ENCODE results near the gene SCN2B.
A peak's percentile ranks its signal among the peaks of the same experiment; 100 is the strongest.

Gene SCN2B

GRCh38 chr11:118167906-118168305 is 8.5 kb downstream of the SCN2B start:
- ATAC-seq (replicated peaks; ENCODE audit: extremely low read depth, poor library complexity, severe bottlenecking): no peak
- H3K4me3 Mint-ChIP-seq: no peak overlapping the region
- no peaks in the 10 kb centered on the region for H3K9me3 Mint-ChIP-seq
- DNase-seq (ENCODE audit: low spot score in 2 of 2): no peak
- no peaks in the 10 kb centered on the region for H3K36me3 Mint-ChIP-seq (ENCODE audit: insufficient read depth)
- H3K4me1 Mint-ChIP-seq: no peaks in the 10 kb centered on the region
- peaks cover 60% of the 10 kb centered on the region for H3K27me3 Mint-ChIP-seq
- no peak overlapping the region for H3K27ac Mint-ChIP-seq (ENCODE audit: low read depth)

GRCh38 chr11:118167253-118167652 is 9.2 kb downstream of the SCN2B start:
- Mint-ChIP-seq H3K27me3 (peaks cover 61% of the 10 kb centered on the region), H3K4me3 (no peak overlapping the region), H3K9me3 (no peaks in the 10 kb centered on the region), H3K27ac (ENCODE audit: low read depth) (no peak overlapping the region), H3K36me3 (ENCODE audit: insufficient read depth) (no peaks in the 10 kb centered on the region), H3K4me1 (no peaks in the 10 kb centered on the region)
- DNase-seq (ENCODE audit: low spot score in 2 of 2): no peak
- no peak for ATAC-seq (replicated peaks; ENCODE audit: extremely low read depth, poor library complexity, severe bottlenecking)

GRCh38 chr11:118166641-118167040 is 9.8 kb downstream of the SCN2B start:
- peaks cover 67% of the 10 kb centered on the region for H3K27me3 Mint-ChIP-seq

GRCh38 chr11:118164885-118165284 is 11.6 kb downstream of the SCN2B start:
- ATAC-seq (replicated peaks; ENCODE audit: extremely low read depth, poor library complexity, severe bottlenecking) (no peak), DNase-seq (ENCODE audit: low spot score in 2 of 2) (no peak)
- Mint-ChIP-seq H3K9me3 (no peaks in the 10 kb centered on the region), H3K4me1 (no peaks in the 10 kb centered on the region), H3K4me3 (no peak overlapping the region), H3K27ac (ENCODE audit: low read depth) (no peak overlapping the region), H3K27me3 (peaks cover 79% of the 10 kb centered on the region), H3K36me3 (ENCODE audit: insufficient read depth) (no peaks in the 10 kb centered on the region)

More at GRCh38 chr11:118166641-118167040, 9.8 kb downstream of the SCN2B start:
- H3K9me3 Mint-ChIP-seq: no peaks in the 10 kb centered on the region
- DNase-seq (ENCODE audit: low spot score in 2 of 2) (no peak), ATAC-seq (replicated peaks; ENCODE audit: extremely low read depth, poor library complexity, severe bottlenecking) (no peak)
- H3K36me3 Mint-ChIP-seq (ENCODE audit: insufficient read depth): no peaks in the 10 kb centered on the region
- no peak overlapping the region for H3K27ac Mint-ChIP-seq (ENCODE audit: low read depth)
- no peaks in the 10 kb centered on the region for H3K4me1 Mint-ChIP-seq
- H3K4me3 Mint-ChIP-seq: no peak overlapping the region

- H3K9me3 Mint-ChIP-seq: no peaks in the 10 kb centered on the region
- ATAC-seq (replicated peaks; ENCODE audit: extremely low read depth, poor library complexity, severe bottlenecking) (no peak), DNase-seq (ENCODE audit: low spot score in 2 of 2) (no peak)
- no peaks in the 10 kb centered on the region for H3K4me1 Mint-ChIP-seq
- H3K27ac Mint-ChIP-seq (ENCODE audit: low read depth): no peak overlapping the region
- H3K27me3 Mint-ChIP-seq: peaks cover 79% of the 10 kb centered on the region
- no peak overlapping the region for H3K4me3 Mint-ChIP-seq
- no peaks in the 10 kb centered on the region for H3K36me3 Mint-ChIP-seq (ENCODE audit: insufficient read depth)
Measured at GRCh38 chr11:118163494-118163893, 12.9 kb downstream of the SCN2B start.

GRCh38 chr11:118162846-118163245 is 13.6 kb downstream of the SCN2B start:
- H3K27me3 Mint-ChIP-seq: peaks cover 79% of the 10 kb centered on the region

GRCh38 chr11:118161786-118162185 is 14.7 kb downstream of the SCN2B start:
- peaks cover 9% of the 10 kb centered on the region for H3K4me1 Mint-ChIP-seq
- no peaks in the 10 kb centered on the region for H3K36me3 Mint-ChIP-seq (ENCODE audit: insufficient read depth)
- H3K27ac Mint-ChIP-seq (ENCODE audit: low read depth): no peak overlapping the region
- DNase-seq (ENCODE audit: low spot score in 2 of 2) (no peak), ATAC-seq (replicated peaks; ENCODE audit: extremely low read depth, poor library complexity, severe bottlenecking) (no peak)
- no peak overlapping the region for H3K4me3 Mint-ChIP-seq
- peaks cover 79% of the 10 kb centered on the region for H3K27me3 Mint-ChIP-seq
- no peaks in the 10 kb centered on the region for H3K9me3 Mint-ChIP-seq

More at GRCh38 chr11:118162846-118163245, 13.6 kb downstream of the SCN2B start:
- Mint-ChIP-seq H3K36me3 (ENCODE audit: insufficient read depth) (no peaks in the 10 kb centered on the region), H3K27ac (ENCODE audit: low read depth) (no peak overlapping the region), H3K9me3 (no peaks in the 10 kb centered on the region), H3K4me1 (no peaks in the 10 kb centered on the region), H3K4me3 (no peak overlapping the region)
- DNase-seq (ENCODE audit: low spot score in 2 of 2): no peak
- ATAC-seq (replicated peaks; ENCODE audit: extremely low read depth, poor library complexity, severe bottlenecking): no peak

GRCh38 chr11:118157186-118157895 is 19.1 kb downstream of the SCN2B start:
- Mint-ChIP-seq H3K4me3 (no peak overlapping the region), H3K27me3 (peaks cover 92% of the 10 kb centered on the region), H3K27ac (ENCODE audit: low read depth) (no peak overlapping the region), H3K36me3 (ENCODE audit: insufficient read depth) (peaks cover 4% of the 10 kb centered on the region), H3K9me3 (no peaks in the 10 kb centered on the region), H3K4me1 (peaks cover 24% of the 10 kb centered on the region)
- DNase-seq (ENCODE audit: low spot score in 2 of 2): no peak
- ATAC-seq (replicated peaks; ENCODE audit: extremely low read depth, poor library complexity, severe bottlenecking): no peak

GRCh38 chr11:118156531-118157185 is 19.8 kb downstream of the SCN2B start:
- Mint-ChIP-seq H3K27ac (ENCODE audit: low read depth) (no peak overlapping the region), H3K4me1 (peaks cover 24% of the 10 kb centered on the region), H3K36me3 (ENCODE audit: insufficient read depth) (peaks cover 5% of the 10 kb centered on the region), H3K4me3 (no peak overlapping the region), H3K27me3 (peaks cover 86% of the 10 kb centered on the region), H3K9me3 (no peaks in the 10 kb centered on the region)
- ATAC-seq (replicated peaks; ENCODE audit: extremely low read depth, poor library complexity, severe bottlenecking): peak; percentile 82
- no peak for DNase-seq (ENCODE audit: low spot score in 2 of 2)

GRCh38 chr11:118155776-118156530 is 20.5 kb downstream of the SCN2B start:
- H3K4me3 Mint-ChIP-seq: no peak overlapping the region
- DNase-seq (ENCODE audit: low spot score in 2 of 2): no peak
- H3K27me3 Mint-ChIP-seq: peaks cover 85% of the 10 kb centered on the region

GRCh38 chr11:118154641-118155040 is 21.8 kb downstream of the SCN2B start:
- Mint-ChIP-seq H3K4me3 (no peak overlapping the region), H3K27me3 (peaks cover 77% of the 10 kb centered on the region), H3K36me3 (ENCODE audit: insufficient read depth) (peaks cover 5% of the 10 kb centered on the region), H3K27ac (ENCODE audit: low read depth) (no peak overlapping the region), H3K4me1 (peaks cover 24% of the 10 kb centered on the region), H3K9me3 (no peaks in the 10 kb centered on the region)
- DNase-seq (ENCODE audit: low spot score in 2 of 2) (no peak), ATAC-seq (replicated peaks; ENCODE audit: extremely low read depth, poor library complexity, severe bottlenecking) (no peak)

More at GRCh38 chr11:118155776-118156530, 20.5 kb downstream of the SCN2B start:
- ATAC-seq (replicated peaks; ENCODE audit: extremely low read depth, poor library complexity, severe bottlenecking): no peak
- H3K4me1 Mint-ChIP-seq: peaks cover 24% of the 10 kb centered on the region
- no peak overlapping the region for H3K27ac Mint-ChIP-seq (ENCODE audit: low read depth)
- no peaks in the 10 kb centered on the region for H3K9me3 Mint-ChIP-seq
- peaks cover 5% of the 10 kb centered on the region for H3K36me3 Mint-ChIP-seq (ENCODE audit: insufficient read depth)

- no peak overlapping the region for H3K27ac Mint-ChIP-seq (ENCODE audit: low read depth)
- DNase-seq (ENCODE audit: low spot score in 2 of 2) (no peak), ATAC-seq (replicated peaks; ENCODE audit: extremely low read depth, poor library complexity, severe bottlenecking) (no peak)
Measured at GRCh38 chr11:118153976-118154375, 22.5 kb downstream of the SCN2B start.

More at GRCh38 chr11:118153976-118154375, 22.5 kb downstream of the SCN2B start:
- no peaks in the 10 kb centered on the region for H3K9me3 Mint-ChIP-seq
- H3K4me1 Mint-ChIP-seq: peaks cover 24% of the 10 kb centered on the region
- H3K4me3 Mint-ChIP-seq: peak overlapping the region; percentile 60
- H3K27me3 Mint-ChIP-seq: peaks cover 70% of the 10 kb centered on the region
- H3K36me3 Mint-ChIP-seq (ENCODE audit: insufficient read depth): peaks cover 5% of the 10 kb centered on the region
